22Rv1 (cell line): ENCODE measurements around the gene GNG12.

Experiments
- H3K27ac ChIP-seq: fragments of 450-650 bp; 2 replicates; pipeline ENCODE4 v1.5.1; 2017
- CTCF ChIP-seq: fragments of 450-650 bp; IDR thresholded peaks from 2 replicates; pipeline ENCODE4 v1.5.1; 2017; ENCODE audit warnings: mild to moderate bottlenecking
- ZFX ChIP-seq: fragments of 450-650 bp; IDR thresholded peaks from 2 replicates; pipeline ENCODE4 v1.6.1; 2017; ENCODE audit warnings: antibody characterized with exemption, borderline replicate concordance

GNG12 gene

DNA sequence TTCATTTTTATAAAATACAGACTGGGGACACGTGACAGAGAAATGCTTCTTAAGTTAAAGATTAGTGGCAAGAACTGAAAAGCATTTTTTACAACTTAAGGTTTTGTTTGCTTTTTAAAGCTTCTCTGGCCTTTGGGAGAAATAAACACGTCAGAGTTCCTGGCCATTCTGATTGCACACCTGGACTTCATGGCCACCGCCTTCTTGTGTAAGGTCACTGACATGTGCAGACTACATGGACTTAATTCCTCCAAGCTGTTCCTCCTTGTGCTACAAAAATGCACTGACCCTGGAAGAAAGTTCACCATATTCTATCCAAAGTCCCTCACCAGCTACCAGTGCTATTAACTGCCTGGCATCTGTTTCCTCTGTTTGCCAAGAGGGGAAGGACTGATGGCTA, 92.1 kb downstream of the GNG12 start:
- H3K27ac ChIP-seq, result no peak overlapping the region

GRCh38 chr1:67740543-67740942, 92.7 kb downstream of the GNG12 start:
- TF ChIP-seq ZFX, result no peak
- no peak for TF ChIP-seq CTCF
- no peak overlapping the region for H3K27ac ChIP-seq

More for the DNA sequence above, 92.1 kb downstream of the GNG12 start:
- no peak for TF ChIP-seq CTCF
- TF ChIP-seq ZFX, result no peak

DNA sequence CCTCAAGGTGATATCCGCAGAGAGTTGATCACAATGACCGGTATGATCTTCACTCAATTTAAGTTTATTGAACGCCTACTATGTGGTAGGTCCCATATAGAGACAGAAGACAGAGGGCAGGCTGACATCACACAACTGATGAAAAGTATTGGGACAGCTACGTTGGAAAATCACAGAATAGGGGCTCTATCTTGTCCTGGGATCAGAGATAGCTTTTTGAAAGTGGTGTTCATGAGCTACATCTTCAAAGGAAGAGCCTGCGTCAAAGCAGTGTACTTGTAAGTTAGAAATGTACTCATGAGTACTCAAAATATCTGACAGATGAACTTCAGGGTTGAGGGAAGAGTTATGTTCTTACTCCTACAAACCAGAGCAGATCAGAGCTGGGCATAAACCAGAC, 93.9 kb downstream of the GNG12 start:
- TF ChIP-seq ZFX, result no peak
- no peak for TF ChIP-seq CTCF
- no peak overlapping the region for H3K27ac ChIP-seq

GRCh38 chr1:67738401-67738800, 94.9 kb downstream of the GNG12 start:
- no peak for TF ChIP-seq ZFX
- no peak for TF ChIP-seq CTCF
- H3K27ac ChIP-seq, result no peak overlapping the region

DNA sequence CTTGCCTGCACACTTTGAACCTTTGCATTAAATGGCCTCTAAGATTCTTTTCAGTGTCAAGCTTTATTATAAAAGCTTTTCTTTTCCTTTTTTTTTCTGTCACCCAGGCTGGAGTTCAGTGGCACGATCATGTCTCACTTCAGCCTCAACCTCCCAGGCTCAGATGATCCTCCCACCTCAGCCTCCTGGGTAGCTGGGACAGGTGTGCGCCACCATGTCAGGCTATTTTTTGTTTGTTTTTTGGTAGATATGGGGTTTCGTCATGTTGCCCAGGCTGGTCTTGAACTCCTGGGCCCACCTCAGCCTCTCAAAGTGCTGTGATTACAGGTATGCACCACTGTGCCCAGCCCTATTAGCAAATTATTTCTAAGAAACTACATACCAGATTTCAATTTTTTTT, 95.4 kb downstream of the GNG12 start:
- no peak overlapping the region for H3K27ac ChIP-seq
- TF ChIP-seq CTCF (no peak), ZFX (no peak)

DNA sequence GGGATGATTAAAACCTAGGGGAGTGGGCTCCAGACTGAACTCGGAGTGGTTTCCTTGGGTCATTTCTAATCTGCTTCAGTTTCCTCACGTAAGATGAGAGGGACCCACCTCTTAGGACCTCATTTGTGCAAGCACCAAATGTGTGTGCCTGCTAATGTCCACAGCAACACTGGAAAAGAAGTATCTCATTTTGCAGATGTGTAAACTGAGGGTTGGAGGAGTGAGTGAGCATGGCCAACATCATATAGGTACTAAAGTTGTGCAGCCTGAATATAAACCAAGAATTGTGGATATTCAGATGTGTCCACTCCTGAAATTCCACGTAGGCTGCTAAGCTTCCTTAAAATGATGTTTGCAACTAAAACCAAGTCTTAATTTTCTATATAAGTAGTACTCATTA, 96.5 kb downstream of the GNG12 start:
- TF ChIP-seq CTCF, result no peak
- no peak for TF ChIP-seq ZFX
- H3K27ac ChIP-seq, result no peak overlapping the region

DNA sequence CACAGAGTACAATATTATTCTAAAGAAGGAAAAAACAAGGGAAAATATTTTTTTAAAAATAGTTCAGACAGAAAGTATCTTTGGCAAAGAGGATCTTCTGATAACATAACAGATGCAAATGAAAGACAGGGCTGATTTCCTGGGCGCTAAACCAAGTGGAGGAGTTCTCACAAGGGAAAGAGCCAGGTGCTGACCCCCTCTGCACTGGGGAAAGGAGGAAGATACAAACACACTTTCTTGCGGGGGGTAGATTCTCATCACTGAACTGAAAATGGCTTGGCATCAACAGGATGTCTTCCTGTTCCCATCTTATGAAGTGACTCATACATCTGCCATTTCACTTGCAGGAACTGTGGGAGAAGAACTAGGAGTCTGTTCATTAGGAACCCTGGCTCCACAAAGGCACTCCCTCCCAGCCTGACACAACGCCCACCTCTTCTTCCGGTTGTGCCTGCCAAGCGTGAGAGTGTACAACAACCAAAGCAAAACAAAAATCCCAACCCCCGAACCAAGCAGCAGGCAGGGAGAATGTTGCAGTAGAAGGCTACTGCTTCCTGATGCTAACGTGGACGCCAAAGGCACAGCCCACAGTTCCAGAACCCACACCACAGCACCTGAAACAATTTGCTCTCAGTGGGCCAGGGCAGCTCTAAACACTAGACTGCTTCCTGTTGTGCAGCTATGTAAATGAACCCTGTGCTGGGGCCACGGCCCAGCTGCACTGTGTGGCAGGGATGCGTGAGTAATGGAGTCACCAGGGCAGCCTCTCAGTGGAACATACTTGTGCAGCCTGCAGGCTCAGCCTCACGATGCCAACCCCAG, 97.2 kb downstream of the GNG12 start:
- TF ChIP-seq ZFX (no peak), CTCF (no peak)
- H3K27ac ChIP-seq, result no peak overlapping the region
